Ishikawa (cell line): ENCODE measurements around the gene DRG1.

ENCODE experiments used
- CEBPB ChIP-seq: IDR thresholded peaks from 2 replicates; pipeline ENCODE4 v1.6.1; 2012
- CREB1 ChIP-seq: IDR thresholded peaks from 2 replicates; pipeline ENCODE4 v1.6.1; 2012; ENCODE audit warnings: low read depth
- EGR1 ChIP-seq: IDR thresholded peaks from 2 replicates; pipeline ENCODE4 v1.6.1; 2012
- EP300 ChIP-seq: IDR thresholded peaks from 2 replicates; pipeline ENCODE4 v1.6.1; 2012; ENCODE audit warnings: borderline replicate concordance
- FOXM1 ChIP-seq: IDR thresholded peaks from 2 replicates; pipeline ENCODE4 v1.6.1; 2012; ENCODE audit warnings: low read depth, borderline replicate concordance
- NFIC ChIP-seq: IDR thresholded peaks from 2 replicates; pipeline ENCODE4 v1.6.1; 2012
- RAD21 ChIP-seq: IDR thresholded peaks from 2 replicates; pipeline ENCODE4 v1.6.1; 2012; ENCODE audit warnings: low read depth
- TAF1 ChIP-seq: IDR thresholded peaks from 2 replicates; pipeline ENCODE4 v1.6.1; 2012; ENCODE audit warnings: low read depth, mild to moderate bottlenecking
- TCF12 ChIP-seq: IDR thresholded peaks from 2 replicates; pipeline ENCODE4 v1.6.1; 2012; ENCODE audit warnings: low read depth
- TEAD4 ChIP-seq: IDR thresholded peaks from 2 replicates; pipeline ENCODE4 v1.6.1; 2012
- YY1 ChIP-seq: IDR thresholded peaks from 2 replicates; pipeline ENCODE4 v1.6.1; 2012; ENCODE audit warnings: low read depth
- ZBTB7A ChIP-seq: IDR thresholded peaks from 2 replicates; pipeline ENCODE4 v1.6.1; 2012; ENCODE audit warnings: low read depth
- TF ChIP-seq, protein P1 (sequence below): IDR thresholded peaks from 2 replicates; pipeline ENCODE4 v1.6.1; 2012
- TF ChIP-seq, protein P2 (sequence below): IDR thresholded peaks from 2 replicates; pipeline ENCODE4 v1.6.1; 2012; ENCODE audit warnings: low read depth, mild to moderate bottlenecking
- TF ChIP-seq, protein P3 (sequence below): IDR thresholded peaks from 2 replicates; pipeline ENCODE4 v1.6.1; 2012

DRG1 gene

DNA sequence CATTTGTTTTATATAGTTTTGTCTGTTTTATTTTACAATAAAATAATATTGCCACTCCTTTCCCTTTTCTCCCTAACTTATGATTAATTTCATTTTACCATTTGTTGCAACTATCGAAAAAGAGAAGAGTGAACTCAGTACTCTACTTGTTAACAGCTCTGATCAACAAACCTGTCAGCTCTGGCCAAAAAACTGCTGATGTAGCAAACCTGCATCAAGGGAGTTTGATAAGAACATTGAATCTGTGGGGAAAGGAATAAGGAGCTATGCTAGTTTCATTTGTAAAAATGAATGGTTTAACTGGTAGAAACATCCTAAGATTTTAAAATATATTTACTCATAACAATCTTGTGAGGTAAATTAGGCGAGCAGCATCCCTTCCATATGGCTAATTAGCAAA, 47.4 kb downstream of the DRG1 start:
- no peak for TF ChIP-seq CEBPB
- TF ChIP-seq TAF1, result no peak
- no peak for TF ChIP-seq YY1
- TF ChIP-seq, protein P1, sequence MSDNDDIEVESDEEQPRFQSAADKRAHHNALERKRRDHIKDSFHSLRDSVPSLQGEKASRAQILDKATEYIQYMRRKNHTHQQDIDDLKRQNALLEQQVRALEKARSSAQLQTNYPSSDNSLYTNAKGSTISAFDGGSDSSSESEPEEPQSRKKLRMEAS, result no peak
- TF ChIP-seq TEAD4, result no peak
- TF ChIP-seq, protein P2, sequence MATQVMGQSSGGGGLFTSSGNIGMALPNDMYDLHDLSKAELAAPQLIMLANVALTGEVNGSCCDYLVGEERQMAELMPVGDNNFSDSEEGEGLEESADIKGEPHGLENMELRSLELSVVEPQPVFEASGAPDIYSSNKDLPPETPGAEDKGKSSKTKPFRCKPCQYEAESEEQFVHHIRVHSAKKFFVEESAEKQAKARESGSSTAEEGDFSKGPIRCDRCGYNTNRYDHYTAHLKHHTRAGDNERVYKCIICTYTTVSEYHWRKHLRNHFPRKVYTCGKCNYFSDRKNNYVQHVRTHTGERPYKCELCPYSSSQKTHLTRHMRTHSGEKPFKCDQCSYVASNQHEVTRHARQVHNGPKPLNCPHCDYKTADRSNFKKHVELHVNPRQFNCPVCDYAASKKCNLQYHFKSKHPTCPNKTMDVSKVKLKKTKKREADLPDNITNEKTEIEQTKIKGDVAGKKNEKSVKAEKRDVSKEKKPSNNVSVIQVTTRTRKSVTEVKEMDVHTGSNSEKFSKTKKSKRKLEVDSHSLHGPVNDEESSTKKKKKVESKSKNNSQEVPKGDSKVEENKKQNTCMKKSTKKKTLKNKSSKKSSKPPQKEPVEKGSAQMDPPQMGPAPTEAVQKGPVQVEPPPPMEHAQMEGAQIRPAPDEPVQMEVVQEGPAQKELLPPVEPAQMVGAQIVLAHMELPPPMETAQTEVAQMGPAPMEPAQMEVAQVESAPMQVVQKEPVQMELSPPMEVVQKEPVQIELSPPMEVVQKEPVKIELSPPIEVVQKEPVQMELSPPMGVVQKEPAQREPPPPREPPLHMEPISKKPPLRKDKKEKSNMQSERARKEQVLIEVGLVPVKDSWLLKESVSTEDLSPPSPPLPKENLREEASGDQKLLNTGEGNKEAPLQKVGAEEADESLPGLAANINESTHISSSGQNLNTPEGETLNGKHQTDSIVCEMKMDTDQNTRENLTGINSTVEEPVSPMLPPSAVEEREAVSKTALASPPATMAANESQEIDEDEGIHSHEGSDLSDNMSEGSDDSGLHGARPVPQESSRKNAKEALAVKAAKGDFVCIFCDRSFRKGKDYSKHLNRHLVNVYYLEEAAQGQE, result no peak
- no peak for TF ChIP-seq RAD21
- TF ChIP-seq EP300, result no peak
- no peak for TF ChIP-seq ZBTB7A
- TF ChIP-seq TCF12, result no peak
- TF ChIP-seq CREB1, result no peak
- TF ChIP-seq NFIC, result no peak
- TF ChIP-seq, protein P3, sequence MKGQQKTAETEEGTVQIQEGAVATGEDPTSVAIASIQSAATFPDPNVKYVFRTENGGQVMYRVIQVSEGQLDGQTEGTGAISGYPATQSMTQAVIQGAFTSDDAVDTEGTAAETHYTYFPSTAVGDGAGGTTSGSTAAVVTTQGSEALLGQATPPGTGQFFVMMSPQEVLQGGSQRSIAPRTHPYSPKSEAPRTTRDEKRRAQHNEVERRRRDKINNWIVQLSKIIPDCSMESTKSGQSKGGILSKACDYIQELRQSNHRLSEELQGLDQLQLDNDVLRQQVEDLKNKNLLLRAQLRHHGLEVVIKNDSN, result no peak
- no peak for TF ChIP-seq EGR1

DNA sequence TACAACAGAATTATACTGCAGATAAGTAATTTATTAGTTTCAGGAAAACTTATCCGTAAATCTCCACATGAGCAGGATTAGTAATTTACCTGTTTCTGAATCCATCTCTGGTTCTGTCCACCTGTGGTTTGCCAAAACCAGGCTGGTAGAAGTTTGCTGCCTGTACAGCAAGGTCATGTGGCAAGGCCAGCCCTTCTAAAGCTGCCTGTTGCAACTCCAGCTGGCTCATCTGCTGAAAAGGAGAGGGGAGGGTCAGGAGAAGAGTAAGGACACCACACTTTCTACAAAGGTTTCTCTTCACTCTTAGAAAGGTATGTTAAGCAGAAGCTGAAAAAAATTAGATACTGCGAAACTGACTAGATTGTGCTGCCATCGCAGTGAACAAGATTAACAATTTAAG, 47.9 kb downstream of the DRG1 start:
- TF ChIP-seq, protein P2, result no peak
- TF ChIP-seq TCF12 (no peak), YY1 (no peak), EGR1 (no peak), CEBPB (no peak), EP300 (no peak), RAD21 (no peak), FOXM1 (no peak), TAF1 (no peak), NFIC (no peak)
- TF ChIP-seq, protein P3, result no peak

DNA sequence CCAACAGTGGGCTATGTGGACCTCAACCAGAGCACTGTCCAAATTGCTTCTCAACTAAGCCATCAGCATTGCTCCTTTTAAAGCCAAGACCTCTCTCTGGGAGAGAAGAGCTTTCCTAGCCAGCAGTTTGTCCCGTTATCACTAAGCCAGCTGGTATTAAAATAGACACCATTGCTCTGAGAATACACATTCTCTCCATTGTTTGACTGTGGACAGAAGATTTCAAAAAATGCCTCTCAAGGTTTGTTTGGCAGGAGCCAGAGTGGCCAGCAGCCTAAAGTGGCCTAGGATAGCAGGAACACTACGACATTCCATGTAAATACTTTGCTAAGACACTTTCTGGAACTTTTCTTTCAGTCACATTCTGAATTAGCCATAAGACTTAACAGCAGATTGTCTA, 49.0 kb downstream of the DRG1 start:
- TF ChIP-seq TAF1 (no peak), CEBPB (no peak), EP300 (no peak), NFIC (no peak), TEAD4 (no peak), YY1 (no peak), RAD21 (no peak), TCF12 (no peak), ZBTB7A (no peak), FOXM1 (no peak), CREB1 (no peak), EGR1 (no peak)
- TF ChIP-seq, protein P1, result no peak
- TF ChIP-seq, protein P2, result no peak
- TF ChIP-seq, protein P3, result no peak

DNA sequence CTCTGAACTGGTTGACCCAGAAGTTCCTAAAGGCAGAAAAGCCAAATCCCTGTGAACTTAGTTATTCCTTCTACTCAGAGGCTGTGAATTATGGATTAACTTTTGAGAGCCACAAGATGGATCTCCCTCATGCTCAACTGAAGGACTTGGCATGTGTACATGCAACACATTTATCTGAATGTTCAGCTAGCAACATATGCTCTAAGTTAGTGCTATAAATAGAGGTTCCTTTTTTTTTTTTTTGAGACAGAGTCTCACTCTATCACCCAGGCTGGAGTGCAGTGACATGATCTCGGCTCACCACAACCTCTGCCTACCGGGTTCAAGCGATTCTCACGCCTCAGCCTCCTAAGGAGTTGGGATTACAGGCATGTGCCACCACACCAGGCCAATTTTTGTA, 50.1 kb downstream of the DRG1 start:
- TF ChIP-seq TAF1, result no peak
- no peak for TF ChIP-seq CREB1
- no peak for TF ChIP-seq TEAD4
- no peak for TF ChIP-seq TCF12
- no peak for TF ChIP-seq EP300
- no peak for TF ChIP-seq RAD21
- TF ChIP-seq, protein P3, result no peak
- TF ChIP-seq NFIC, result no peak
- TF ChIP-seq ZBTB7A, result no peak
- TF ChIP-seq, protein P1, result no peak
- TF ChIP-seq, protein P2, result no peak
- no peak for TF ChIP-seq FOXM1
- no peak for TF ChIP-seq EGR1
- no peak for TF ChIP-seq YY1
- no peak for TF ChIP-seq CEBPB
